HG02885 (cell line): Measurements from ENCODE around the gene TMEM247.

Experiments
- ATAC-seq: cut with Tn5 transposase; IDR thresholded peaks from one replicate; pipeline ENCODE4 v1.9.1; 2021; ENCODE audit warnings: mild to moderate bottlenecking; ENCODE audit not compliant: unreplicated experiment, poor library complexity

Gene TMEM247

DNA sequence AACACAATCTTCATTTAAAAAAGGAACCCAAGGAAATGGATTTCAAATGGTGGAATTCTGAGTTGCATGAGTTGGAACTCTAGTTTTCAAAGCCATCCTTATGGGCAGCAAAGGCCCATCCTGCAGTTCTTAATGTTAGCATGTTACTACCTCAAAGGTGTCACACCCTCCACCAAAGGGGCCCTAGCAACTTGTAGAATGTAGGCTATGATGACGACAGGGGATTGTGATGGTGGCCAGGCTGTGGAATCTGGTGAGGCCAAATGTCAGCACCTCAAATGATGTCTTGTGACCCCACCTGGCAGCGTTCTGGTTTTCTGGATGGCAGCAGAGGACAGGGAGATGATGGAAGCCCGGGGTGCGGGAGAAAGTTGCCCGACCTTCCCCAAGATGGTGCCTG lies at the start of gene TMEM247:
Gene TMEM247, plus strand, starts transcription at position 301 of the 400 bp plus-strand sequence.
- ATAC-seq = no peak

DNA sequence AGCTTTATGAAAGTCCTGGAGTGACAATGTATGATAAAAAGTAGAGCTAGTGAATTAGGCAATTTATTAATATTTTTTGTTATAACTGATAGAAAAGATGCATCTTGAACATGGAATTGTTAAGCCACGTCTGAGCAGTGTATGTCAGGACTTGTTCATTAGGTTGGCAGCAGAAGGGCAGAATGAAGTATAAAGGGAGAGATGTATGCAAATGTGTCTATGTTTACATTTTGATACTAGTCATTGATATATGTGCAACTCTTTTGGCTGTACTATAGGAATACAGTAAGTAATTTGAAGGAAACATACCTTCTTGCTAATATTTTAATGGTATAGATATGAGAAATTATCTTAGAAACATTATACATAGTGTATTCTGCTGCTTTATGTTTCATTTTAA lies 49.0 kb upstream of the TMEM247 start:
- no peak for ATAC-seq

DNA sequence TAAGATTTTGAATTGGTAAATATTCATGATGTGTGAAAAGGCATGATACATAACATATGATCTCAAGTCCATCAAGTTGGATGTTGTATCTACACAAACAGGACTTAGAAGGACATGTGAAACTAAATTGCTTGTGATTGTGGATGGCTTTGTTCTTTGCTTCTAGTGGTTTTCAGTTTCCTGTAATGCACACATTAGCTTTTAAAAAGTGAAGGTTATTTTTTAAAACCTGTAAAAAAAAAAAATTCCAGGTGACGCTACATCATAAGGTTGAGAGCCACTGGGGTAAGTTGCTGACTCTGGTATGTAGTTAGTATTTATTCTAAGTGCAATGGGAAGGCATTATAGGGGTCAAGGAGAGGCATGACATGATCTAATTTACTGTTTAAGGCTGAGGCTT lies 48.4 kb upstream of the TMEM247 start:
- no peak for ATAC-seq

DNA sequence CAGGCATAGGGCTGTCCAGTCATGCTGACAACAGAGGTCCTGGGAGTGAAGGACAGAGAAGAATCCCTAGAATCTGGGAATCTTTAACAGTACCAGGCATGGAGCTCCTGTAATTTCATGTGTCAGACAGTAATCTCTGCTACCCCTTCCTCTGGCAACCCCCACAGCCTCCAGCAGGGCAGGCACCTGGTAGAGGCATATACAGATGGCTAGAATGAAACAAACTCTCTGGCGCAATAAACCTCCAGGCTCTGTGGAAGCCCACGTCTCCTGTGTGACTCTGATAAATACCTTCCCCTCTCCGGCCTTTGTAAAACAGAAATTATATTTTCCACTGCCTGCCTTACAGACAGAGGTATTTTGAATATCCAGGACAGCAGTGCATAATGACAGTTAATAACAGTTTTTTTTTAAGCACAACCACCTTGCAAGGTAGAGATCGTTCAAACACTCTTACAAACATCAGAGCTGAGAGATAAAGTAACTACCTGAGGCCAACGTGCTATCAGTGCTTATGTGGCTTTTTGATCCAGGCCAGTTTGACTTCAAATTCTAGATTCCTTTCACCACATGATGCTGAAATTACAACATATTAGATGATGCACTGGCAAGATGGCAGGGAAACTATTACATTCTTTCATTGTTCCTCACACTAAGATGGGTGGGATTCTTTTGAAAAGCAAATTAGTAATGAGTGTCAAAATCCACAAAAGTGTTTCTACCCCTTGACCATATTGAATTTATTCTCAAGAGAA lies 47.7 kb upstream of the TMEM247 start:
- no peak for ATAC-seq

DNA sequence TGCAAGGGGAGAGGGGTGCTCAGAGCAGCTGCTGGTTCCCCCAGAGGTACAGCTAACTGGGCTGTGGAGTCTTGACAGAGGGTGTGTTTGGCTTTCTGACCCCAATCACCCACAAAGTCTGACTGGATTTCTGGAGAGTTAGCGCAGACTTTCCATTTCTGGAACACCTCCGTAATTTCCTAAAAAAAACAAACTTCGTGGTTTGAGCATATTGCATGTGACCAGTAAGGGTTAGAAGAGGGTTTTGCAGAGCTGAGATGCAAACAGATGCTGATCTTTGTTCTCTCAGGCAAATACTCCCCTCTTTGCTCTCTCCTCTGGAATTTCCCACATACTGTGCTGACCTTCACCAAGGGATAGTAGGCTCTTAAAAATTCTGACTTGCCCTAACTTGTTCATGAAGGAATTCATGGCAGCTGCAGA lies 44.5 kb upstream of the TMEM247 start:
- ATAC-seq = no peak

DNA sequence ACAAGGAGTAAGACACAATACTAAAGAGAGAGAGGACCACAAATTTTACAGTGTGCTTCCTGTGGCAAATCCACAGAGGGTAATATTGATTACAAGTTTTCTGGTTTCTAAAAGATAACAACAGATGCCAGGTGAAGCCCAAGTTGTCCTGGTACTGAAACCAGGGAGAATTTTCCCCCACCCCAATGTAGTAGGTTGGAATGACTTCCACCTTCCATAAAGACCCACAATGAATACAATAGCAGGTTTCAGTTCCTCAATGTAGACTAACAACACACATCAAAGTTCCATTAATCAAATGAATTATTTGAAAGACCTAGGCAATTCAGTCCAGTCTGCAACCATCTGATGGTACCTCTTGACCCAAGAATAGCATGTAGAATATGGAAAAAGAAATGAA lies 44.0 kb upstream of the TMEM247 start:
- ATAC-seq = no peak

DNA sequence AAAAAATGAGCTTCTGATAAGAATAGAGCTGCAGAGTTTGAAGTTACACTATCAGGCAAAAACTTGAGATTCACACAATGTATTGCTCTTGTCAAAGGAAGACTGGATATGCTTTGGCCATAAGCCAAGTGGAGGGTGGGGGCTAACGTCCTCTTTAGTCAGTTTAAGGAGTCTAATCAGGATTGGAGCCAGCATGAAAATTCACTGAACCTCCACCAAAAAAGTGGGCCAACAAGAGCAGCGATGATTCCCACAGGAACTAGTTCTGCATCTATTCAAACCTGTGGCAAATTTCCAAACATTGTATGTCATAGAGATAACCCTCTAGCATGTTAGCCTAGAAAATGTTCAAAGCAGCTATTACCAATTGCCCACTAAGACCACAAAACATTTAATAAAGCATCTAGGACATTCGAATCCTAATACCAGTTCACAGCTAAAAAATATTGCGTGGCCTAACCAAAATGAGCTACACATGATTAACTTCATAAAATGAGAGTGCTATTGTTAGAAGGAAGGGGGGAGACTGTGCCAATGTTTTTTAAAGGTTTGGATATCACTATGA lies 43.5 kb upstream of the TMEM247 start:
- no peak for ATAC-seq

DNA sequence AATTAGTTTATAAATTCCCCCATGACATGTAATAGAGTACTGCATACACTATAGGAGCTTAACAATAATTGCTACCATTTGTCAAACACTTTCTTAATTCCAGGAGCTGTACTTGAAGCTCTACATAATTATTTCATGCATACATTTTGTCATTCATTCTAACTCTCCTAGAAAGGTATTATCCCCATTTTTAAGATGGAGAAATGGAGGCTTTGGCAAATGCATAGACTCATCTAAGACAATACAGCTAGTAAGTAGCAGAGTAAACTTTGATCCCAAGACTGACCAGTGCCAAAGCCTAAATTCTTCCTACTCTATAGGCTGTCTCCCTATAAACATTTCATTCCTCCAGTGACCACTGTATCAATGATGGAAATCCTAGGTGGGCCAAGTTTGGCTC lies 42.6 kb upstream of the TMEM247 start:
- ATAC-seq = no peak

DNA sequence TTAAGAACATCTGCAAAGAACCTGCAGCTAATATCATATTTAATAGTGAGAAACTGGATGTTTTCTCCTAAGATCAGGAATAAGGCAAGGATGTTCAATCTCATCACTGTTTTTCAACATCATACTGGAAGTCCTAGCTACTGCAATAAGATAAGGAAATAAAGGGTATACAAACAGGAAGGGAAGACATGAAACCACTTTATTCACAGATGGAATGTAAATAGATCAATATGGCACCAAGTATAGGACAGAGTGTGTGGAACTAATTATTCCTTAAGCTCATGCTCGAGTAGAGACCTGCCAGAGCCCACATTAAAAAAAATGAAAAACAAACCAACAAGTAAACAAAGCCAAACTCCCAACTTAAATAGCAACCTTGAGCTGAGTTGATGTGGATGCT lies 41.3 kb upstream of the TMEM247 start:
- no peak for ATAC-seq

DNA sequence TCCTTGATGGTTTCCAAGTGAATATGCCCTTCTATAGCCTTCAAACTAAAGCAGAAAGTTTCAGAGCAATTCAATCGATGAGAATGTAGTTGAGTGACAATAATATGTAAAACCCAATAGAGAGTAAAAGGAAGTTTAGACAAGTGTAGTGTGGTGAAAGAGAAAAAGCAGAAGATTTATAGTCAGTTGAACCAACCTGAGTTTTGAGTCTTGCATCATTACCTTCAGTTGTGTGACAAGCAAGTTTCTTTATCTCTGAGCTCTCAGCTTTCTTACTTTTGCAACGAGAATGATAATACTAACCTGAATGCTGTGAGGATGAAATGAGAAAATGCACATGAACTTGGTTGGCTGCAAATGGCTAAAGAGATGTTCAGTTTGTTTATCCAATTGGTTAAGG lies 40.6 kb upstream of the TMEM247 start:
- no peak for ATAC-seq

DNA sequence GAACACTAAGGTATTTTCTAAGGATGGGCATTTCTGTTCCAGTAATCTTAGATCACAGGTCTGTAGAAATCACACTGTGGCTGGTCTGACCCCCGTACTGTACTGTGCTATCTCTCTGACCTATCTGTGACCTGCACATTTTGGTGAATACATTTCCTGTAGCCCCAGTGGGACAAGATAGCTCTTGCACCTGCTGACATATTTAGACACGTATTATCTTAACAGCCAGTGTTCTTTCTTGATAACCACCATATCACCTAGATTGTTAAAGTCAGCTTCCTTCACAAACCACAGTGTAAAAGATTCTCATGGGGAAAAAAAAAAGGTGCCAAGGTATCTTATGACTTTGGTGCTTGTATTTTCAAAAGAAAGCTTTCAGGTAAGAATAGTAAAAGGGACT lies 39.8 kb upstream of the TMEM247 start:
- no peak for ATAC-seq

DNA sequence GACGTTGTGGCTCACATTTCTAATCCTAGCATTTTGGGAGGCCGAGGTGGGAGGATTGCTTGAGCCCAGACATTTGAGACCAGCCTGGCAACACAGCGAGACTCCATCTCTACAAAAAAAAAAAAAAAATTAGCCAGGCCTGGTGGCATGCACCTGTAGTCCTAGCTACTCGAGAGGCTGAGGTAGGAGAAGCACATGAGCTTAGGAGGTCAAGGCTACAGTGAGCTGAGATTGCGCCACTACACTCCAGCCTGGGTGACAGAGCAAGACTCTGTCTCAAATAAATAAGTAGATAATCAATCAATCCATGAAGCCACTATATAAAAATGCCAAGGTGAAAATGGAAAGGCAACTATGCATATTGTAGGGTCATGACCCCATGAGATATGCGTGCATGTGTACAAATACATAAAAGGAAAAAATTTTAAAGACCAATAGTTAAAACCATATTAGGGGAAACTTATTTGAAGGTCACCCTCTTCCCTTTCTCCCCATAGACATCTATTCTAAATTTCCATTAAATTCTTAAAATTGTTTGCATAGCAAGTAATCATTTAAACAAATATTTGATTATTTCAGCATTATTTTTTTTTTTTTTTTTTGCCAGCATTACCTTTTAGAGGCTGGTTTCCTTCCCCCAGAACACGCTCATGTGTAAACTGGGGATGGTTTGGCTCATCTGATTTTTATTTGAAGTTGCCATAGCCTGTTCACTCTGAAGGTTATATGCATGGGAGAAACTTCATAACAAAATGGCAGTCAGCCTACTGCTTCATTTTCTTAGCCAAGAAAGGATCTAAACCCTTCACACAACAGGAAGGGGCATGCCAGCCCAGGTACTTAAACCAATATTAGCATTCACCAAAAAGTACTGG lies 37.3 kb upstream of the TMEM247 start:
- no peak for ATAC-seq

DNA sequence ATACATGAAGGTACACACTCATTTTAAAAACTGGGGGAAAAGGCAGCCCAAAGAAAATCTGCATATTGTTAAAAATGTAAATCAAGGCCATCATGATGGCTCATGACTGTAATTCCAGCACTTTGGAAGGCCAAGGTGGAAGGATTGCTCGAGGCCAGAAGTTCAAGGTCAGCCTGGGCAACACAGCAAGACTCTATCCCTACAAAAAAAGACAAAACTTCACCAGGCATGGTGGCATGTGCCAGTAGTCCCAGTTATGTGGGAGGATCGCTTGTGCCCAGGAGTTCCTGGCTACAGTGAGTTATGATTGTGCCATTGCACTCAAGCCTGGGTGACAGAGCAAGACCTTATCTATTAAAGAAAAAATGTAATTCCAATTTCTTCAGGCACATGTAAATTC lies 34.6 kb upstream of the TMEM247 start:
- ATAC-seq = no peak

DNA sequence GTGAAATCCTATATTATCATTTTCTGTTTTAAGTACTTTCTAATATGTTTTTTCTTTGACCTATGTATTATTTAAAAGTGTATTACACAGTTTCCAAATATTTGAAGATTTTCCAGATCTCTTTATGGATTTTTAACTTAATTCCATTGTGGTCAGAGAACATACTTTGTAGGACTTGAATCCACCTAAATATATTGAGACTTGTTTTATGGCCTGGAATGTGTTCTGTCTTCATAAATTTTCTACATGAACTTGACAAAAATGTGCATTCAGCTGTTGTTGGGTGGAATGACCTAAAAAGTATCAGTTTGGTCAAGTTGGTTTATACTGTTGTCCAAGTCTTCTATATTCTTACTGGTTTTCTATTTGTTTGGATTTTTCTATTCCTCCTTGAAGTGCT lies 33.8 kb upstream of the TMEM247 start:
- no peak for ATAC-seq

DNA sequence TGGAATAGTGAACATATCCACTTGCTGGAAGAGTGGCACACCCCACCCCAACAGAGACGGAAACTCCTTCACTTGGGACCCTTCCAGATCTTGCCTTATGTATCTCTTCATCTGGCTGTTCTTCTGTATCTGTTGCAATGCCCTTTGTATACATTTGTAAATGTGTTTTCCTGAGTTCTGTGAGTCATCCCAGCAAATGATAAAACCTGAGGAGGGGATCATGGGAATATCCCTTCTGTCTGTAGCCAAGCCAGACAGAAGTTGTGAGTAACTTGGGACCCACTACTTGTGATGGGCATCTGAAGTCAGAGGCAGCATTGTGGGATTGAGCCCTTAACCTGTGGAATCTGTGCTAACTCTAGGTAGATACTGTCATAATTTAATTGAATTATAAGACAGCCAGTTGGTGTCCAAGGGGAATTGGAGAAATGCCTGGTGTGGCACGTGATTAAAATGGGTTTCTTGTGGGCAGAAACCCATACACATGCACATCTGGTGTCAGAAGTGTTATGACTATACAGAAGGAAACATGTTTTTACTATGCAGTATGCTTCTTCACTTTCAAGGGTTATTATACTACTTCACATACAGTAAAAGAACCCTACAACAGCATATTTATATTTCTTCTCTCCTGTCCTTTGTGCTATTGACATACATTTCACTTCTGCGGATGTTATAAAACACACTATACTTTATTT lies 32.3 kb upstream of the TMEM247 start:
- no peak for ATAC-seq

DNA sequence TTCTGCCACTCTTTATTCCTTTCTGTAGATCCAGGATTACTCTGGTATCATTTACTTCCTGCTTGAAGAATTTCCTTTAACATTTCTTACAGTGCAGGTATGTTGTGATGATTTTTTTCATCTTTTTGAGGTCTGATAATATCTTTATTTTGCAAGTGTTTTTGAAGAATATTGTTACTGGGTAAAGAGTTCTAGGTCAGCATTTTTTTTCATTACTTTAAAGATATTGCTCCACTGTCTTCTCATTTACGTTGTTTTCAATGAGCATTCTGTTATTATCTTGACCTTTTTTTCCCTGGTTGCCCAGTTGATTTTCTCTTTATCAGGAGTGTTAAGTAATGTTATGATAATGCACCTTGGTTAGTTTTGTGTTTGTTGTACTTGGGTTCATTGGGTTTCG lies 31.7 kb upstream of the TMEM247 start:
- no peak for ATAC-seq

DNA sequence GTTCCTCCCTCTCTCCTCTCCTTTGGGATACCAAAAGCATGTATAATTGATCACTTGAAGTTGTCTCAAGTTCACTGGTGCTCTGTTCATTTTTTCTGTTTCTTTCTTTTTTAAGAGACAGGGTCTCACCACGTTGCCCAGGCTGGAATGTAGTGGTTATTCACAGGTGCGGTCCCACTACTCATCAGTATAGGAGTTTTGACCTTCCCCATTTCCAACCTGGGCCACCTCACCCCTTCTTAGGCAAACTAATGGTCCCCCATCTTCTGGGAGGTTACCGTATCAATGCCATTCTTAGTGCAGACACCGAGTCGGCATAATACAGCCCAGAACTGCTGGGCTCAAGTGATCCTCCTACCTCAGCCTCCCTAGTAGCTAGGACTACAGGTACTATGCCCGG lies 31.3 kb upstream of the TMEM247 start:
- no peak for ATAC-seq

DNA sequence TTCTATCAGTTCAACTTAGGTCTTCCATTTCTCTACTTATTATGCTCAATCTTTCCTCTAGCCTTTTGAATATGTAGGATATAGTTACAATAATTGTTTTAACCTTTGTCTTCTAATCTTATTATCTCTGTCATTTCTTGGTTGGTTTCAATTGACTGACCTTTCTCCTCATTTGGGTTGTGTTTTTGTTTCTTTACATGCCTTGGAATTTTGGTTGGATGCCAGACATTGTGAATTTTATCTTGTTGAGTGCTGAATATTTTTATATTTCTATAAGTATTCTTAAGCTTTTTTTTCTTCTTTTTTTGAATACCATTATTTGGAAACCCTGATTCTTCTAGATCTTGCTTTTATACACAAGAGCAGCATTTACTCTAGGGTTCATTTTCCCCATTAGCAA lies 30.7 kb upstream of the TMEM247 start:
- no peak for ATAC-seq

DNA sequence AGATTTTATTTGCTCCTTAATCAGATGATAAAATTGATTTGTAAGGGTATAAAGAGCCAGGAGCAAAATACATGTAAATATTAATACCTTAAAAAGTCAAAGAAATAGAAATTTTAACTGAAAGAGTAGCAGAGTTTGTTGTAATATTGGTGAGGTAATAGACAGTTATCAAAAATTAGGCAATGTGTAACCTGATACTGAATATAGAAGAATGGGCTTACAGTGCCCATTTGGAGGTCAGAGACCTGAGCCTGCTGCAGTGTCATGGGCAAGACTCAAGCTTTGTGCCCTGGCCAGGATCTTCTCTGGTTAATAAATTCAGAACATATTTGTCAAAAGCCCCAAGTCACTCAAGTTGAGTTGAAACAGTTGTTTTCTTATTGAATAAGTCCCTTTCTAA lies 29.7 kb upstream of the TMEM247 start:
- no peak for ATAC-seq

DNA sequence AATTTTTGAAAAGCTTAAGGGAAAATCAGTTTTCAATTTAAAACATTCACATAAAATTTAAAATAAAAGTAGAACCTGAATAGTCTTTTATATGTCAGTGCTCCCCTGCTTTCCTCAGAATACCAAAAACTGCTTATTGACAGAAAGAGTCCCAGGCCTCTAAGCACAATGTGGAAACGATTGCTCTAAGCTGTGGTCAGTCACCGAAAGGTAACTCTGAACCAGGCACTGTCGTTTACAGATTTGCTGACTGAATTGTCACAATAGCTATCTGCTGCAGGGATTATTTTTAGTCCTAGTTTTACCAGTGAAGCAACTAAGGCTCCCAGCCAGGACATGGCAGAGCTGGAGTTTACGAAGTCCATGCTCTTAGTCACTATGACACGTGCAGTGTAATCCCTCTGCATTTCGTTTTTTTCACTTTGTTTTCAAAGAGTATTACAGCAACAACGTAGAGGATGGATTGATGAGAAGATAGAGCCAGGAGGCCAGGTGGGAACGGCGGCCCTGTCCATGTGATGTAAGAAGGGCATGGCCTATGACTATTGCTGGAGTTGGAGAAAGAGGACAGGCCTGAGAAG lies 28.1 kb upstream of the TMEM247 start:
- ATAC-seq = no peak
